SK-N-SH (cell line): ENCODE measurements around the gene SLC22A15. TPM values are rescaled to one million over a fixed set of nuclear protein-coding genes. Genes with fewer than 3 reads are reported as not detected.

Experiments
- CTCF ChIA-PET: fragments of 300-600, 350-600 bp; formaldehyde crosslinking; extraction: SDS; loops from one replicate; lab custom pipeline; 2021; lab: Yijun Ruan, JAX
- POLR2A ChIA-PET: fragments of 350-600 bp; sonication (Branson Sonifier 250); formaldehyde crosslinking; extraction: SDS; loops from one replicate; lab custom pipeline; 2020; ENCODE audit warnings: antibody characterized with exemption, inconsistent platforms; lab: Yijun Ruan, JAX
- DNase-seq: peaks from one replicate; pipeline ENCODE4 v3.0.0; 2012
- H2AFZ ChIP-seq: fragments of 200-600 bp; sonication (generic); 2 replicates; pipeline ENCODE4 v1.8.1; 2016; ENCODE audit warnings: antibody characterized with exemption, mild to moderate bottlenecking, low read depth
- H3F3A ChIP-seq: fragments of 200-600 bp; sonication (generic); replicated peaks from 2 replicates; pipeline ENCODE3; 2016; ENCODE audit warnings: antibody characterized with exemption, mild to moderate bottlenecking; ENCODE audit not compliant: insufficient read depth
- H3K27ac ChIP-seq, 2 experiments: fragments of 200-500 bp in 1 of 2; fragments of 200-600 bp in 1 of 2; sonication (Bioruptor generic) in 1 of 2; sonication (generic), shearing (Covaris generic) in 1 of 2; 2 replicates each; pipeline versions ENCODE4 v1.5.1 to v1.6.1; 2014 to 2016; ENCODE audit warnings: low read depth in 2 of 2, inconsistent platforms in 1 of 2, low read length in 1 of 2, mild to moderate bottlenecking in 1 of 2, mixed read lengths in 1 of 2
- H3K27me3 ChIP-seq: fragments of 200-600 bp; sonication (generic), shearing (Covaris generic); 2 replicates; pipeline ENCODE4 v1.6.1; 2016; ENCODE audit warnings: mixed run types; ENCODE audit not compliant: insufficient read depth
- H3K36me3 ChIP-seq, 2 experiments: fragments of 200-500 bp in 1 of 2; fragments of 200-600 bp in 1 of 2; sonication (Bioruptor generic) in 1 of 2; sonication (generic) in 1 of 2; replicated peaks in 1 of 2; 2 replicates each; pipeline versions ENCODE3 to v1.5.1; 2014 to 2016; ENCODE audit warnings: low read length in 1 of 2, mild to moderate bottlenecking in 1 of 2; ENCODE audit not compliant: insufficient read depth in 2 of 2, control insufficient read depth in 1 of 2
- H3K4me1 ChIP-seq, 2 experiments: fragments of 200-500 bp in 1 of 2; fragments of 200-600 bp in 1 of 2; sonication (Bioruptor generic) in 1 of 2; sonication (generic), shearing (Covaris generic) in 1 of 2; 2 replicates each; pipeline versions ENCODE4 v1.5.1 to v1.6.1; 2014 to 2016; ENCODE audit warnings: low read depth in 1 of 2, low read length in 1 of 2, mixed run types in 1 of 2; ENCODE audit not compliant: insufficient read depth in 2 of 2, control insufficient read depth in 1 of 2
- H3K4me2 ChIP-seq: fragments of 200-600 bp; sonication (generic), shearing (Covaris generic); 2 replicates; pipeline ENCODE4 v1.6.1; 2017; ENCODE audit warnings: mixed run types
- H3K4me3 ChIP-seq, 2 experiments: fragments of 200-500 bp in 1 of 2; fragments of 200-600 bp in 1 of 2; sonication (Bioruptor generic) in 1 of 2; sonication (generic), shearing (Covaris generic) in 1 of 2; 2 replicates each; pipeline versions ENCODE4 v1.5.1 to v1.8.1; 2014 to 2016; ENCODE audit warnings: low read depth in 2 of 2, inconsistent platforms in 1 of 2, low read length in 1 of 2, mild to moderate bottlenecking in 1 of 2, mixed read lengths in 1 of 2, moderate library complexity in 1 of 2
- H3K79me2 ChIP-seq: fragments of 200-600 bp; sonication (generic); 2 replicates; pipeline ENCODE4 v1.8.1; 2017; ENCODE audit warnings: mild to moderate bottlenecking; ENCODE audit not compliant: insufficient read depth
- H3K9ac ChIP-seq: fragments of 200-600 bp; sonication (generic); 2 replicates; pipeline ENCODE4 v1.6.1; 2017; ENCODE audit warnings: mixed run types
- H3K9me2 ChIP-seq: fragments of 200-600 bp; sonication (generic); 2 replicates; pipeline ENCODE4 v1.6.1; 2017; ENCODE audit warnings: mixed run types
- H3K9me3 ChIP-seq: fragments of 200-600 bp; sonication (generic); 2 replicates; pipeline ENCODE4 v1.6.1; 2017; ENCODE audit warnings: mixed run types, mild to moderate bottlenecking, moderate library complexity
- H4K20me1 ChIP-seq: fragments of 200-600 bp; sonication (generic); 2 replicates; pipeline ENCODE4 v1.6.1; 2017; ENCODE audit warnings: mild to moderate bottlenecking, mixed run types; ENCODE audit not compliant: insufficient read depth
- ELF1 ChIP-seq: IDR thresholded peaks from 2 replicates; pipeline ENCODE4 v1.4.0; 2012
- EP300 ChIP-seq, 2 experiments: IDR thresholded peaks; 2 replicates each; pipeline versions ENCODE4 v1.4.0 to v1.6.1; 2012; ENCODE audit warnings: borderline replicate concordance in 1 of 2, low read depth in 1 of 2, low read length in 1 of 2
- FOXJ3 ChIP-seq: sonication (generic); formaldehyde crosslinking; IDR thresholded peaks from 2 replicates; pipeline ENCODE4 v1.5.1; 2020; ENCODE audit warnings: mild to moderate bottlenecking, missing genetic modification reagents
- MAX ChIP-seq: IDR thresholded peaks from 2 replicates; pipeline ENCODE4 v1.4.0; 2012; ENCODE audit warnings: low read depth
- MXI1 ChIP-seq: IDR thresholded peaks from 2 replicates; pipeline ENCODE4 v1.6.1; 2012; ENCODE audit warnings: mild to moderate bottlenecking, low read depth, low read length, improper control_type of control experiment
- NRF1 ChIP-seq: IDR thresholded peaks from 2 replicates; pipeline ENCODE4 v1.6.1; 2012; ENCODE audit warnings: low read depth, mild to moderate bottlenecking, low read length
- RCOR1 ChIP-seq: fragments of 150-350 bp; IDR thresholded peaks from 2 replicates; pipeline ENCODE4 v1.6.1; 2017; ENCODE audit warnings: antibody characterized with exemption, low read length
- REST ChIP-seq: IDR thresholded peaks from 2 replicates; pipeline ENCODE4 v1.6.1; 2012; ENCODE audit warnings: mild to moderate bottlenecking, low read depth, low read length, moderate library complexity
- RFX5 ChIP-seq: IDR thresholded peaks from 2 replicates; pipeline ENCODE4 v1.6.1; 2012; ENCODE audit warnings: mild to moderate bottlenecking, improper control_type of control experiment, low read length
- SIN3A ChIP-seq: IDR thresholded peaks from 2 replicates; pipeline ENCODE4 v1.6.1; 2012; ENCODE audit warnings: low read depth, mild to moderate bottlenecking, low read length, moderate library complexity, borderline replicate concordance
- TEAD4 ChIP-seq: IDR thresholded peaks from 2 replicates; pipeline ENCODE4 v1.4.0; 2012; ENCODE audit warnings: mild to moderate bottlenecking, borderline replicate concordance; ENCODE audit not compliant: insufficient read depth
- WGBS: methylation state at CpG from one replicate; pipeline ENCODE4 v1.1.6; 2017; ENCODE audit warnings: low lambda C conversion rate; 5-methylcytosine and 5-hydroxymethylcytosine counted together
- polyA plus RNA-seq, 3 experiments: library from polyadenylated mRNA; depleted of rRNA; stranded (reverse); fragments of >200 nt; gene quantifications; 2 replicates each; pipeline ENCODE4 v1.2.3, GENCODE V29; 2012

SLC22A15 gene
- polyA plus RNA-seq, 1 of the 3 experiments (the other 2 are of a cell fraction), result 0.13 TPM

- Histone ChIP-seq H3K27ac (no peak overlapping the region), H3K9me2 (no peaks in the 10 kb centered on the region), H3K36me3 (no peaks in the 10 kb centered on the region), H3K27me3 (no peaks in the 10 kb centered on the region), H2AFZ (no peak overlapping the region), H3F3A (no peaks in the 10 kb centered on the region), H4K20me1 (no peaks in the 10 kb centered on the region), H3K4me1 (no peaks in the 10 kb centered on the region), H3K9ac (no peak overlapping the region), H3K4me2 (no peak overlapping the region), H3K9me3 (no peaks in the 10 kb centered on the region), H3K79me2 (no peaks in the 10 kb centered on the region), H3K4me3 (no peak overlapping the region)
- WGBS, result 38% methylated on average over 2 of the region's 2 CpGs
- CTCF ChIA-PET, result interaction anchor here (0.9 kb wide), 1 partner anchor 72 kb away, joined by 3 read pairs; no protein-coding TSS in a partner anchor
- POLR2A ChIA-PET, result no interaction called here
- DNase-seq, result no peak
- TF ChIP-seq RCOR1 (no peak), REST (no peak), MXI1 (no peak), TEAD4 (no peak), EP300 (IDR thresholded peaks at IDR 0.05; ENCODE audit: borderline replicate concordance in 1 of 2, low read depth in 1 of 2, low read length in 1 of 2) (no peak), ELF1 (no peak)
Measured at GRCh38 chr1:116066868-116067565, 90.7 kb downstream of the SLC22A15 start.

GRCh38 chr1:116067566-116067890, 91.2 kb downstream of the SLC22A15 start:
- no peak overlapping the region for H3K4me2 ChIP-seq

More at GRCh38 chr1:116067566-116067890, 91.2 kb downstream of the SLC22A15 start:
- no peaks in the 10 kb centered on the region for H4K20me1 ChIP-seq
- H3K27ac ChIP-seq, result no peak overlapping the region
- H3K27me3 ChIP-seq, result no peaks in the 10 kb centered on the region
- ChIA-PET CTCF (interaction anchor here (1.0 to 1.3 kb wide), 2 partner anchors 11 to 83 kb away, joined by 3 read pairs; no protein-coding TSS in a partner anchor), POLR2A (no interaction called here)
- H3F3A ChIP-seq, result no peaks in the 10 kb centered on the region
- H3K9ac ChIP-seq, result no peak overlapping the region
- no peaks in the 10 kb centered on the region for H3K36me3 ChIP-seq
- WGBS, result 69% methylated on average over 2 of the region's 2 CpGs
- no peaks in the 10 kb centered on the region for H3K4me1 ChIP-seq
- no peak for DNase-seq
- H3K79me2 ChIP-seq, result no peaks in the 10 kb centered on the region
- no peaks in the 10 kb centered on the region for H3K9me3 ChIP-seq
- TF ChIP-seq MAX (no peak), NRF1 (no peak), SIN3A (no peak), RCOR1 (no peak), RFX5 (no peak), FOXJ3 (CRISPR knock-in tag) (no peak)
- H2AFZ ChIP-seq, result no peak overlapping the region
- H3K9me2 ChIP-seq, result no peaks in the 10 kb centered on the region
- no peak overlapping the region for H3K4me3 ChIP-seq
